ENCODE results near the gene CLTRN.
A peak's percentile ranks its signal among the peaks of the same experiment; 100 is the strongest.

GRCh38 chrX:15686818-15687685 is 22.4 kb upstream of the CLTRN start:
- TF ChIP-seq EP300 (IDR thresholded peaks at IDR 0.05; ENCODE audit: borderline replicate concordance in 1 of 2, low read depth in 1 of 2, low read length in 1 of 2) (no peak), CHD2 (IDR thresholded peaks at IDR 0.05; ENCODE audit: low read length, partially characterized antibody) (no peak), JUND (IDR thresholded peaks at IDR 0.05) (no peak), EZH2phosphoT487 (IDR thresholded peaks at IDR 0.05; ENCODE audit: borderline replicate concordance, low read depth) (no peak), CTCF (IDR thresholded peaks at IDR 0.05) (peak; percentile 86), USF2 (IDR thresholded peaks at IDR 0.05; ENCODE audit: borderline replicate concordance, low read depth, low read length) (no peak), RCOR1 (IDR thresholded peaks at IDR 0.05; ENCODE audit: low read length) (no peak), FOXM1 (IDR thresholded peaks at IDR 0.05; ENCODE audit: low read depth) (no peak)
